Tibial artery (tissue), 4 donors: ENCODE results near the gene ACSS1.
A peak's percentile ranks its signal among the peaks of the same experiment; 100 is the strongest.

ENCODE experiments used
- DNase-seq, 2 donors: peaks; one replicate each; pipeline ENCODE4 v3.0.0-alpha.2; 2019
- H3K27ac ChIP-seq, 2 donors: fragments of 200-600 bp; sonication (generic) in 1 of 2; 1 replicate in 1 of 2; 2 replicates in 1 of 2; pipeline ENCODE4 v1.5.1; 2018 to 2019; ENCODE audit warnings: mild to moderate bottlenecking in 1 of 2
- H3K27me3 ChIP-seq, 2 donors: fragments of 200-600 bp; sonication (generic) in 1 of 2; one replicate each; pipeline versions ENCODE4 v1.5.1 to v1.6.0; 2016 to 2019
- H3K36me3 ChIP-seq, 3 donors: fragments of 200-600 bp; sonication (generic) in 2 of 3; one replicate each; pipeline ENCODE4 v1.5.1; 2016 to 2019; ENCODE audit warnings: mild to moderate bottlenecking in 2 of 3
- H3K4me1 ChIP-seq, 4 donors: fragments of 200-600 bp; sonication (generic) in 2 of 4; 1 replicate in 3 of 4; 2 replicates in 1 of 4; pipeline ENCODE4 v1.5.1; 2016 to 2019
- H3K4me3 ChIP-seq, 2 donors: fragments of 200-600 bp; sonication (generic) in 1 of 2; 1 replicate in 1 of 2; 2 replicates in 1 of 2; pipeline ENCODE4 v1.5.1; 2018 to 2019; ENCODE audit warnings: mild to moderate bottlenecking in 2 of 2
- H3K9me3 ChIP-seq, 3 donors: fragments of 200-600 bp; sonication (generic) in 1 of 3; one replicate each; pipeline ENCODE4 v1.5.1; 2016 to 2019
- CTCF ChIP-seq, 2 experiments: fragments of 200-600 bp in 1 of 2; fragments of 450-650 bp in 1 of 2; IDR thresholded peaks; one replicate each; pipeline ENCODE4 v1.5.1; 2017 to 2019; ENCODE audit warnings: antibody characterized with exemption in 2 of 2, mild to moderate bottlenecking in 1 of 2, moderate library complexity in 1 of 2
- intact Hi-C: fragments of 100-400 bp; cut with DNase I; formaldehyde crosslinking; loops from one replicate; pipeline ENCODE4 v1.15.0; 2023; ENCODE audit warnings: low total_unique reads

The ACSS1 gene

GRCh38 chr20:25030007-25030648, 27.8 kb downstream of the ACSS1 start:
- Histone ChIP-seq H3K27me3 (no peaks in the 10 kb centered on the region), H3K9me3 (no peaks in the 10 kb centered on the region), H3K4me3 (no peak overlapping the region), H3K27ac (no peak overlapping the region), H3K4me1 (peaks cover 0 to 20% (median 6%) of the 10 kb centered on the region in 4 donors), H3K36me3 (peaks cover 14 to 16% (median 15%) of the 10 kb centered on the region in 3 donors)
- intact Hi-C loops, result no loop called here
- no peak for DNase-seq
- TF ChIP-seq CTCF (IDR thresholded peaks at IDR 0.05), result no peak

- Histone ChIP-seq H3K36me3 (peaks cover 16 to 31% (median 24%) of the 10 kb centered on the region in 3 donors), H3K4me3 (no peak overlapping the region), H3K27me3 (no peaks in the 10 kb centered on the region)
Measured at GRCh38 chr20:25025986-25026605, 31.8 kb downstream of the ACSS1 start.

GRCh38 chr20:25025091-25025861, 32.7 kb downstream of the ACSS1 start:
- H3K36me3 ChIP-seq, result peaks cover 16 to 37% (median 31%) of the 10 kb centered on the region in 3 donors
- intact Hi-C loops, result no loop called here
- H3K4me3 ChIP-seq, result no peak overlapping the region
- TF ChIP-seq CTCF (IDR thresholded peaks at IDR 0.05), result no peak
- no peaks in the 10 kb centered on the region for H3K27me3 ChIP-seq
- no peak overlapping the region for H3K27ac ChIP-seq
- no peaks in the 10 kb centered on the region for H3K9me3 ChIP-seq
- peaks cover 0 to 14% (median 0%) of the 10 kb centered on the region in 4 donors for H3K4me1 ChIP-seq
- peak; percentile 7 to 38 for DNase-seq

More at GRCh38 chr20:25025986-25026605, 31.8 kb downstream of the ACSS1 start:
- Histone ChIP-seq H3K27ac (no peak overlapping the region), H3K4me1 (peaks cover 0 to 8% (median 0%) of the 10 kb centered on the region in 4 donors), H3K9me3 (no peaks in the 10 kb centered on the region)
- DNase-seq, result peak; percentile 51 to 66
- TF ChIP-seq CTCF (IDR thresholded peaks at IDR 0.05), result no peak
- intact Hi-C loops, result no loop called here

- TF ChIP-seq CTCF (IDR thresholded peaks at IDR 0.05), result no peak
- H3K9me3 ChIP-seq, result no peaks in the 10 kb centered on the region
- H3K27ac ChIP-seq, result no peak overlapping the region
Measured at GRCh38 chr20:25024171-25024570, 33.8 kb downstream of the ACSS1 start.

GRCh38 chr20:25023356-25023755, 34.6 kb downstream of the ACSS1 start:
- peak in 1 of 2 donors; percentile 27 for DNase-seq
- Histone ChIP-seq H3K4me1 (peaks cover 0 to 15% (median 0%) of the 10 kb centered on the region in 4 donors), H3K36me3 (peaks cover 5 to 46% (median 33%) of the 10 kb centered on the region in 3 donors), H3K9me3 (no peaks in the 10 kb centered on the region), H3K27ac (no peak overlapping the region), H3K27me3 (no peaks in the 10 kb centered on the region), H3K4me3 (no peak overlapping the region)
- TF ChIP-seq CTCF (IDR thresholded peaks at IDR 0.05), result no peak
- intact Hi-C loops, result no loop called here

More at GRCh38 chr20:25024171-25024570, 33.8 kb downstream of the ACSS1 start:
- Histone ChIP-seq H3K36me3 (peaks cover 13 to 40% (median 29%) of the 10 kb centered on the region in 3 donors), H3K27me3 (no peaks in the 10 kb centered on the region), H3K4me1 (peaks cover 0 to 15% (median 0%) of the 10 kb centered on the region in 4 donors), H3K4me3 (no peak overlapping the region)
- intact Hi-C loops, result no loop called here
- peak; percentile 7 to 52 for DNase-seq
